AG10803 (cell line): Measurements from ENCODE around the gene NAV3.

Source experiments
- DNase-seq: peaks from one replicate; pipeline ENCODE4 v3.0.0; 2010; ENCODE audit warnings: low read depth
- H3K4me3 ChIP-seq: 2 replicates; pipeline ENCODE4 v1.5.1; 2011; ENCODE audit warnings: mild to moderate bottlenecking, low read length, control low read depth
- CTCF ChIP-seq: conservative IDR thresholded peaks from 2 replicates; pipeline ENCODE4 v1.5.1; 2011; ENCODE audit warnings: mild to moderate bottlenecking, low read length, control low read depth, inconsistent platforms

NAV3 gene

GRCh38 chr12:77893918-77894317 is 63.2 kb downstream of the NAV3 start:
- no peak for TF ChIP-seq CTCF
- no peak for DNase-seq
- no peak overlapping the region for H3K4me3 ChIP-seq

GRCh38 chr12:77894556-77894955 is 63.9 kb downstream of the NAV3 start:
- H3K4me3 ChIP-seq = no peak overlapping the region
- TF ChIP-seq CTCF = no peak
- no peak for DNase-seq

- H3K4me3 ChIP-seq = no peak overlapping the region
- no peak for TF ChIP-seq CTCF
- DNase-seq = no peak
These were observed 65.0 kb downstream of the NAV3 start for GRCh38 chr12:77895699-77896098.

GRCh38 chr12:77907936-77908335 is 77.2 kb downstream of the NAV3 start:
- TF ChIP-seq CTCF = no peak
- no peak for DNase-seq
- H3K4me3 ChIP-seq = no peak overlapping the region

- DNase-seq = peak; percentile 17
- no peak overlapping the region for H3K4me3 ChIP-seq
- no peak for TF ChIP-seq CTCF
These were observed 83.4 kb downstream of the NAV3 start for GRCh38 chr12:77914081-77914488.

- no peak for DNase-seq
- TF ChIP-seq CTCF = no peak
- H3K4me3 ChIP-seq = no peak overlapping the region
These were observed 84.4 kb downstream of the NAV3 start for GRCh38 chr12:77915071-77915600.

GRCh38 chr12:77916276-77916675 is 85.6 kb downstream of the NAV3 start:
- no peak overlapping the region for H3K4me3 ChIP-seq
- TF ChIP-seq CTCF = no peak
- no peak for DNase-seq
